SIG-M5 treated with dmso at 0.1 percent for 504 hours (cell line): ENCODE results near the gene CASP3.
"Not testable (repeated sequence)": the region's sequence is repeated elsewhere in the genome, so short reads cannot be mapped to it uniquely, and the experiment has no call there.

Experiments used
- DNase-seq: peaks from one replicate; lab custom pipeline; 2025; ENCODE audit not compliant: unreplicated experiment; lab: John Stamatoyannopoulos, UW

The CASP3 gene

DNA sequence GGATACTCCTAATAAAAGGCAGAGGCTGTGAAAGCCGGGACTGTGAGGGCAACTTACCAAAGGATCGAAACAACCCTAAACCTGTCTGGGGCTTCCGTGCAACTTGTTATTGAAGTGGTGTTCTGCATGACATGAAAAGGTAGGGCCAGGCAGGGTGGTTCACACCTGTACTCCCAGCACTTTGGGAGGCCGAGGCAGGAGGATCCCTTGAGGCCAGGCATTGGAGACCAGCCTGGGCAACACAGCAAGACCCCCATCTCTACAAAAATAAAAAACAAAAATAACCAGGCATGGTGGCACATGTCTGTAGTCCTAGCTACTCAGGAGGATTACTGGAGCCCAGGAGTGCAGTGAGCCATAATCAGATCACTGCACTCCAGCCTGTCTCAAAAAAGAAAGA lies 12.3 kb downstream of the CASP3 start:
- no peak for DNase-seq

DNA sequence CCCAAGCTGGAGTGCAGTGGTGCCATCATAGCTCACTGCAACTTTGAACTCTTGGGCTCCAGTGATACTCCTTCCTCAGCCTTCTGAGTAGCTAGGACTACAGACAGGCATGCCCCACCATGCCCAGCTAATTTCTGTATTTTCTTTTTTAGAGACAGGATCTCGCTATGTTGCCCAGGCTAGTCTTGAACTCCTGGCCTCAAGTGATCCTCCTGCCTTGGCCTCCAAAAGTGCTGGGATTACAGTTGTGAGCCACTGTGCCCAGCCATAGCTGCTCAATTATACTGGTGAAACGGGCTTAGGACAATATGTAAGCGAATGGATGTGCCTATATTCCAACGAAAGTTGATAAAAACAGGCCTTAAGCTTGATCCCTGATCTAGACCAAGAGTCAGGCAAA lies 13.1 kb downstream of the CASP3 start:
- DNase-seq: no peak

DNA sequence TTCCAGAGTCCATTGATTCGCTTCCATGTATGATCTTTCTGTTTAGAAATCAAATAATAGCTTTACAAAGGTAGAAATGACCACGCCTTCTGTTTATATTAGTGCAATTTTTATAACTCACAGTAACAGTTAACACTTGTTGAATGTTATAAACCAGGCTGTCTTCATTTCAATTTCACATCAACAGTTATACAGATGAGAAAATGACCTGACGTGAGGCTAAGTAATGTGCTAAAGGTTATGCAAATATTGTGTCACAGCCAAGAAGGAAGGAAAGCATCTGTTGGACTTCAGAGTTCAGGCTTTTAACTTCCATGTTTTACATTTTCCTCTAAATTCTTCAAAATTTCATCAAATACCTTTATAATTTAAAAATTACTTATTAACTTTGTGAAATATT lies 13.9 kb downstream of the CASP3 start:
- DNase-seq: no peak

DNA sequence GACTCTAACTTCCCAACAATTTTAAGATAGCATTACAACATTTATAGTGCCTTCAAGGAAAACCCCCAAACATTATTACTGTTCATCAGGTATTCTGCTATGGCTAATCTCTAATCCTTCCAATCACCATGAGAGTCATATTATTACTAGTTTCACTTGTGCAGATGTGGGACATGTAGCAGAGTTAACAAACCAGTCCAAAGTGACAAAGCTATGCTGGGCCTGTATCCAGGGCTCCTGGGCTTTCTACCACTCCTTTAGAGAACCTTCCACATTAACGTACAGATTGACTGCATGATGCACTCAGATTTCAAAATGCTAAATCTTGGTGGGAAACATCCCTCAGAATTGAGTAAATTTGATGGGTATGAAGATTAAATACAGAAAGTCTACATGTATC lies 16.4 kb downstream of the CASP3 start:
- DNase-seq: no peak

DNA sequence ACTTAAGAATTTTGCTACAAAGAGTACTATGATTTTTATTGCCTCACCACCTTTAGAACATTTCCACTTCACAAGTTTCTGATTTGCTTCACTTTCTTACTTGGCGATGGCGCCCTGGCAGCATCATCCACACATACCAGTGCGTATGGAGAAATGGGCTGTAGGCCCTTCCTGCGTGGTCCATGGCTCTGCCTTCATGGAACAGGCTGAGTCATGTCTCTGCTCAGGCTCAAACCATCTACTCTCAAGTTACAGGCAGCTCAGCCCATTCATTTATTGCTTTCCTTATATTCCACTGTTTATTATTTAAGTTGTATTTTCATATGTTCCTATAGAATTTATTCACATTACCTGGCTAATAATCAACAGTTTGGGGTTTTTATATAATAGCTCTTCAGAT lies 21.1 kb downstream of the CASP3 start:
- no peak for DNase-seq

DNA sequence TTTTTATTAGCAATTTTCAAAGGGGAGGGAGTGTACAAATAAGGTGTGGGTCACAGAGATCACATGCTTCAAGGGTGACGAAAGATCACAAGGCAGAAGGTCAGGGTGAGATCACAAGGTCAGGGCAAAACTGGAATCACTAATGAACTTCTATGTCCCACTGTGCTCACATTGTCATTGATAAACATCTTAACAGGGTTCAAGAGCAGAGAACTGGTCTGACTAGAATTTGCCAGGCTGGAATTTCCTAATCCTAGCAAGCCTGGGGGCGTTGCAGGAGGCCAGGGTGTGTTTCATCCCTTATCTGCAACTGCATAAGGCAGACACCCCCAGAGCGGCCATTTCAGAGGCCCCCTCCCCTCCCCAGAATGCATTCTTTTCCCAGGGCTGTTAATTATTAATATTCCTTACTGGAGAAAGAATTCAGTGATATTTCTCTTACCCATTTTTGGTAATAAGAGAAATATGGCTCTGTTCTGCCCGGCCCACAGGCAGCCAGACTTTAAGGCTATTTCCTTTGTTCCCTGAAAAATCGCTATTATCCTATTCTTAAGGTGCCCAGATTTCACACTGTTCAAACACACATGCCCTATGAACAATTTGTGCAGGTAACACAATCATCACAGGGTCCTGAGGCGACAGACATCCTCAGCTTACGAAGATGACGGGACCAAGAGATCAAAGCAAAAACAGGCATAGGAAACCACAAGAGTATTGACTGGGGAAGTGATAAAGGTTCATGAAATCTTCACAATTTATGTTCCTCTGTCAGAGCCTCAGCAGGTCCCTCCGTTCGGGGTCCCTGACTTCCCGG lies 23.3 kb downstream of the CASP3 start:
- DNase-seq: not testable (repeated sequence)

DNA sequence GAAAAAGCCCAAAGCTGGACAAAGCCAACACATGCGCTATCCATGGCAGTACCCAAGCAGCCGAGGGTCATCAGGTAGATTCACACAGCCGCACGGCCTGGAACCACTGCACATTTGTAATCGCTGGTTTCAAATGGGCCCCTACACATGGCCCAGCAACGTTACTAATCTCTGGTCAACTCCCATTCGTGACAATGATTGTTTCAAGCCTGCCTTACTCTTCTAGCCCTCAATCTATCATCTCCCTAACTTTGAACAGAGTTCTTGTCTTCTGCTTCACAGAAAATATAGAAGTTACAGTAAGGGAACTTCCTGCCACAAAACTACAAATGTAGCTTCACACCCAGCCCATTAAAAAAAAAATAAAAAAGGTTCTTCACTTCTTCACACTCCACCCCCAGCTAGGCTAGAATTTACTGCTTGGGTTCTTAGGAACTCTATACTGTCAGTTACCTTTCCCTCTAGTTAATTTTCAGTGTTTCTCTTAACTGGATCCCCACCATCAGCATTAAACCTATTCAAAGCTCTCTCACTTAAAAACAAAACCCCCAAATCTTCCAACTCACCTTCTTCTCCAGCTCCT lies 24.2 kb downstream of the CASP3 start:
- no peak for DNase-seq

DNA sequence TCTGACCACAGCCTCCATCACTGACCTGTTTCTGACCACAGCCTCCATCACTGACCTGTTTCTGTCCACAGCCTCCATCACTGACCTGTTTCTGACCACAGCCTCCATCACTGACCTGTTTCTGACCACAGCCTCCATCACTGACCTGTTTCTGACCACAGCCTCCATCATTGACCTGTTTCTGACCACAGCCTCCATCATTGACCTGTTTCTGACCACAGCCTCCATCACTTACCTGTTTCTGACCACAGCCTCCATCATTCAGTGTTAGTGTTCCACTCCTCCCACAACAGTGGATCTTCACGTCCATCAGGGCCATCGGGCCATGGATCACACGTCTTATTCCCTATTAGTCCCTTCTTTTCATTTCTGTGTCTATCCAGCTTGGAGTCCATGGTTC lies 24.7 kb downstream of the CASP3 start:
- DNase-seq: not testable (repeated sequence)

DNA sequence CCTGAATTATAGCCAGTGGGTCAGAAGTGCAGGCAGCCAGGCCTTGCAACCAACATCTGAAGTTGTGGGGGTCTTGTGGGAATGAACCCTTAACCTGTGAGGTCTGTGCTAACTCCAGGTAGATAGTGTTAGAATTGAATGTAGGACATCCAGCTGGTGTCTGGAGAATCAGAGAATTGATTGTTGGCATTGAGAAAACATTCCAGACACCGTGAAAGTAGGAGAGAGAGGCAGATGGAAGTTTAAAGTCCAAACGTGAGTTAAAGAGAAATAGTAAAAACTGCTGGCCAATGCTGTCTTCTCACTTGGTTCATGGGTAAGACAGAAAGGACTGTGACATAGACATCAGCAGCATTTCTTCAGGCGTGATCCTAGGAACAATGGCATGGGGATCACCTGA lies 27.7 kb downstream of the CASP3 start:
- no peak for DNase-seq

DNA sequence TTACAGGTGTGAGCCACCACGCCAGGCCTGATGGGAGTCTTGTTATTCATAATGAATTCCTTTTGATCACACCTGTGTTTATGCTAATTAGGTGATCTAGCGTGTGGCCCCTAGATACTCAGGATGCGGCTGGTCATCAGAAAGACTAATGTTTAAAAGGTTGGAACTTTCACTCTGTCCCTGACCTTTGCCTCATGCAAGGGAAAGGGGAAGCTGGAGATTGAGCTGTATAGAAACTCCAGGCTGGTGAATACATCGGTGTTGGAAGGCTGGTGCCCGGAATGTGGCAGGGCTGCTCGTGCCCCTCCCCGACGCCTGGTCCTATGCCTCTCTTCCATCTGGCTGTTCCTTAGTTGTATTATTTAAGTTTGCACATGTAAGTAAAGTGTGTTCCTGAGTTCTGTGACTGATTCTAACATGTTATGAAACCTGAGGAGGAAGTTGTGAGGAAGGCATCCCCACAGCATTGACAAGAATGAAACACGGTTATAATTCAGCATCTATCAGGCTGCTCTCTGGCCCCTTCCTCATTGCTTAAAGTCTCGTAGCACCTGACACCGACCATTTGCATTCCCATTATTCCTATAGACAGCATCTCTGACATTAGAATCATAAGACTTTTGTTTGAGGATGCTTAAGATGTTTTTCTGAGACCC lies 28.9 kb downstream of the CASP3 start:
- DNase-seq: peak; percentile 34

DNA sequence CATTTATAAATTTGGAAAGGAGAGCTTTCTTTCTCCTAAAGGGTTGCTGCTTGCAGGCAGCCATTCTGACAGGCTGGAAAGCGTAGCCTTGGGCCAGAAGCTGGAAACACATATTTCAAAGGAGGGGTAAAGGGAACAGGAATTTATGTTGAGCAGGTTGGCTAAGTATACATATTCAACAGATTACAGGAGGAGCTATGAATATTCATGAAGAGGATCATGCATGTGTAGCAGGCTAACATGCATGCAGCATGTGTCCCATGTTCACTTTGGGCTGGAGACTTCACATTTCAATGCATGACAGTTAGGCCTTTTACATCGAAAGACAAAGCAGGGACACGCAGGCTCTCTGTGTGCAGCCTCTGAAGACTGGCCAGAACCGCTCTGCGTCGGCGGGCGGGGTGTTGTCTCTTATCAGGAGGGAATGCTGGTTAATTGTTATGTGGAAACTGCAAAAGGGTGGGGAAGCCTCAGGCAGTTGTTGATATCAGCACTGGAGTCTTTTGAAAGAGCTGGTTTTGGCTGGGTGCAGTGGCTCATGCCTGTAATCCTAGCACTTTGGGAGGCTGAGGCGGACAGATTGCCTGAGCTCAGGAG lies 31.5 kb downstream of the CASP3 start:
- no peak for DNase-seq

DNA sequence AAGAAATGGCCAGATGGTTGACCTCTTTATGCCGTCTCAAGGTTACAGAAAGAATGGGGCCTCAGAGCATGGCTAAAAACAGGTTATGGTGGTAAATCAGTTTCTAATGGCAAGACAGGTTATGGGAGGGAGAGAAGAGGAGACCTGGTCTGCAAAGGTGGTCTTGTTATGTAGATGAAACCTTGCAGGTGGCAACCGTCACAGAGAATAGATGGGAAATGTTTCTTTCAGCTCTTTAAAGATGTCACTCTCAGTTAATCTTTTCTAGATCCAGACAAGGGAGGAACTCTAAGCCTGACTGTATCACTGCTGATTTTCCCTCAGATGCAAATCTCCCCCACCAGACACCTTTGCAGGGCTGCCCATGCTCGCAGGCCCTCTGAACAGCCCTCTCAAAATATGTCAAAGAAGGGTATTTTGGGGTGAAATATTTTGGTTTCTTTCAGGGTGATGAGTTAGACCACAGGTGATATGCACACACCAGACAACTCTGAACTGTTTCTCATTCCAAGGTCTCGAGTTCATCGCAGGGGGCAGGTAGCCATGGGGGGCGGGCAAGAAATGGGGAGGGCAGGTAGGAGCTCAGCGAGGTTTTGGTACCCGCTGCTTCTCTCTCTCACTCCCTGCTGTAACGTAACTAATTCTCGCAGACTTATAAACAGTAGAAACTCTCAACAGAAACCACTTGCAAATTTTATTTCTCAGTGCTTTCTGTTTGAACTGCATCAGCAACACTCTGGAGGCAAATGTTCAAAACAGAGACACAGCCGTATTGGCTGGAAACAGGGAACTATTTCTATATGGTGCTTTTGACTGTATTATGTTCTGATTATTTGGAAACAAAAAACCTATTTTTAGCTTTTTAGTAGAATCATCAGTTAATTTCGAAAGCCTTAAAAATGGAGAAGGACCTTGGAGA lies 32.4 kb downstream of the CASP3 start:
- peak; percentile 44 for DNase-seq

DNA sequence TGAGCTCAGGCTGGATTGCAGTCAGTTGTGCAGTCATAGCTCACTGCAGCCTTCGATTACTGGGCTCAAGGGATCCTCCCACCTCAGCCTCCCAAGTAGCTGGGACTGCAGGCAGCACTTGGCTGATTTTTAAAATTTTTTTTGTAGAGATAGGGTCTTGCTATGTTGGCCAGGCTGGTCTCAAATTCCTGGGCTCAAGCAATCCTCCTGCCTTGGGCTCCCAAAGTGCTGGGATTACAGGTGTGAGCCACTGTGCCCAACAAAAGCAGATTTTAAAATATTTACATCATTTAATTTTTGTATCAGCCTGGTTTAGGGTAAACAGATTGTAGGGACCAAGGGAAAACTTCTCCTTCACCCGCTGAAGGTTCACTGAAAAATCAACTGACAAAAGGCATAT lies 33.1 kb downstream of the CASP3 start:
- DNase-seq: not testable (repeated sequence)

DNA sequence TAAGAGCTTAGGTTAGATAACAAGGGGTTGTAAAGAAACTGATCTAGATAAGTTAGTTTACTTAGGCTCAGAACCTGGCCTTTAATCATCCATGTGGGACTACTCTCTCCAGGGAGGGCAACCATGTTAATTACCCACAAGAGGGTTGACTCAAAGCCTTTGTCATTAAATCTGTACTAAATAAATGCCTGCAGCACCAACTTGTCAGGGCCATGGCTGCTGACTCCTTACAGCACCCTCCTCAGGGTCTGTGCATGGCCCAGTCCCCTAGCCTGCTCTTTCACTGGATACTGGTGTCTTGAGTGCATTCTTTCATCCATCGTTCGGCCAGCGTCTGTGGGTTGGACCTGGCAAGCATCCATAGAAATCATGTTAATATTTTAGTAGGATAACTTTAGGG lies 34.7 kb downstream of the CASP3 start:
- DNase-seq: no peak

DNA sequence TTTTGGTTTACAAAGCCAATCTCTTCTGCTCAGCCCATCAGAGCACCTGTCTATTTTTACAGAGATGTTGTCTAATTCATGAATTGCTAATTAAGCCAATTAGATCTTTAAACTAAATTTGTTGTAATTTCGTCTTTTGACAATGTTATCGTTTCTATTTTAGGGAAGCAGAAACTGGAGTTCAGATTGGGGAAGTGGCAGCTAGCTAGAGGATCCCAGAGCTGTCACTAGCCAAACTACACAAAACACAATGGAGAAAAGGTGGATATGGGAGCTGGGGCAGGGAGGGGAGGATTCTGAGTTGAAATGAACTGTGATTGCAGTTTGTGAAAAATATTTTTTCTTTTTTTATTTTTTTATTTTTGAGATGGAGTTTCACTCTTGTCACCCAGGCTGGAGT lies 35.8 kb downstream of the CASP3 start:
- no peak for DNase-seq

DNA sequence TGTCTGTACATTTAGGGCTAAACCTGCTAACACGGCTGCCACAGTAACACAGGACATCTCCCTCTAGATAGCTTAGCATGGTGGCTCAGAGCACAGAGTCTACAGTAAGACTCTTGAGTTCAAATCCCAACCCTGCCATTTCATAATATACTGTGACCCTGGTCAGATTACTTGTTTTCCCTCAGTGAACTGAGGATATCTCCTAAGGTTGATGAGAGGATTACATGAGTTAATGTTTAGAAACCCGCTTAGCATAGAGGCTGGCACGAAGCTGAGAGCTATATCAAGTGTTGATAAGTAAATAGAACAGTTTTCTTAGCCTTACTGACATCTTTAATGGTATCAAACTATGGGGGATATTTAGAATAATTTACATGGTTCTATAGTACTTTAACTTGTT lies 37.2 kb downstream of the CASP3 start:
- no peak for DNase-seq

DNA sequence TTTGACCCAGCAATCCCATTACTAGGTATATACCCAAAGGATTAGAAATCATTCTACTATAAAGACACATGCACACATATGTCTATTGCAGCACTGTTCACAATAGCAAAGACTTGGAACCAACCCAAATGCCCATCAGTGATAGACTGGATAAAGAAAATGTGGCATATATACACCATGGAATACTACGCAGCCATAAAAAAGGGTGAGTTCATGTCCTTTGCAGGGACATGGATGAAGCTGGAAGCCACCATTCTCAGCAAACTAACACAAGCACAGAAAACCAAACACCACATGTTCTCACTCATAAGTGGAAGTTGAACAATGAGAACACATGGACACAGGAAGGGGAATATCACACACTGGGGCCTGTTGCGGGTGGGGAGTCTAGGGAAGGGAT lies 41.8 kb downstream of the CASP3 start:
- DNase-seq: not testable (repeated sequence)

DNA sequence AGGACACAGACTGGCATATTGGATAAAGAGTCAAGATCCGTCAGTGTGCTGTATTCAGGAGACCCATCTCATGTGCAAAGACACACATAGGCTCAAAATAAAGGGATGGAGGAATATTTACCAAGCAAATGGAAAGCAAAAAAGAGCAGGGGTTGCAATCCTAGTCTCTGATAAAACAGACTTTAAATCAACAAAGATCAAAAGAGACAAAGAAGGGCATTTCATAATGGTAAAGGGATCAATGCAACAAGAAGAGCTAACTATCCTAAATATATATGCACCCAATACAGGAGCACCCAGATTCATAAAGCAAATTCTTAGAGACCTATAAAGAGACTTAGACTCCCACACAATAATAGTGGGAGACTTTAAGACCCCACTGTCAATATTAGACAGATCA lies 46.4 kb downstream of the CASP3 start:
- DNase-seq: not testable (repeated sequence)

DNA sequence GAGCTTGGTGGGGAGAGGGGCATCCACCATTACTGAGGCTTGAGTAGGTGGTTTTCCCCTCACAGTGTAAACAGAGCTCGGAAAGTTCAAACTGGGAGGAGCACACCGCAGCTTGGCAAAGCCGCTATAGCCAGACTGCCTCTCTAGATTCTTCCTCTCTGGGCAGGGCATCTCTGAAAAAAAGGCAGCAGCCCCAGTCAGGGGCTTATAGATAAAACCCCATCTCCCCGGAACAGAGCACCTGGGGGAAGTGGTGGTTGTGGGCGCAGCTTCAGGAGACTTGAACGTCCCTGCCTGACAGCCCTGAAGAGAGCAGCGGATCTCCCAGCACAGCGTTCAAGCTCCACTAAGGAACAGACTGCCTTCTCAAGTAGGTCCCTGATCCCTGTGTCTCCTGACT lies 48.3 kb downstream of the CASP3 start:
- DNase-seq: not testable (repeated sequence)

DNA sequence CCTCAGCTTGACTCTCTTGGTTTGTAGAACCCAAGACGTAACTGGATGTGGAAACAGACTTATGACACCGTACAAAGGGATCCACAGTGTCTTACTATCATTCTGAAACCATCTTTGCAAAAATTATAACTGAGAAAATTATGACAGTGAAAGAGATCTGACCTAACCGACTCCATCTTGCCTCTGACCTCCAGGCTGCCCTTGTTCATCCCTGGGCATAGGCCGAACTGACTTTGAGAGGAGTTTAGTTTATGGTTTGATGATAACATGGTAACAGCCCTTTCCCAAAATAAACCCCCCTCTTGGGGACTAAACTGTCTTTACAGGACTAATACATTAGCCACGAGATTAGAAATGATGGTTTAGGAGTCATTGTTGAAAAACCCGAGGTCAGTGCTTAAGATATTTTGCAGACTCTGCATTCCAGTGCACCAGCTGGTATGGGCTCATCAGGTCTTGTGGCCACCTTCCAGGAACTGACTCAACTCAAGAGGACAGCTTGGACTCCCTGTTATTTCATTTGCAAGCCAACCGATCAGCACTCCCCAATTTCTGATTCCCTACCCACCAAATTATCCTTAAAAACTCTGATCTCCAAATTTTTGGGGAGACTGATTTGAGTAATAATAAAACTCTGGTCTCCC lies 49.6 kb downstream of the CASP3 start:
- DNase-seq: no peak
